GM23338 (cell line): Measurements from ENCODE around the gene SLC25A29. TPM values are rescaled to one million over a fixed set of nuclear protein-coding genes. Genes with fewer than 3 reads are reported as not detected.
"Not testable (repeated sequence)": the region's sequence is repeated elsewhere in the genome, so short reads cannot be mapped to it uniquely, and the experiment has no call there.

Experiments
- ATAC-seq: fragments of 200-7000 bp; cut with Tn5 transposase; 3 replicates; pipeline ENCODE4 v1.9.1; 2020
- DNase-seq: peaks from one replicate; pipeline ENCODE4 v3.0.0-alpha.2; 2015; ENCODE audit warnings: low spot score
- H2AFZ ChIP-seq: fragments of 200-600 bp; sonication (generic); 2 replicates; pipeline ENCODE4 v1.8.0; 2016; ENCODE audit warnings: antibody characterized with exemption, mild to moderate bottlenecking, moderate library complexity
- H3F3A ChIP-seq: fragments of 200-600 bp; sonication (generic); replicated peaks from 2 replicates; pipeline ENCODE4 v1.8.0; 2017; ENCODE audit warnings: antibody characterized with exemption, mixed run types, low read depth
- H3K27ac ChIP-seq: fragments of 200-600 bp; sonication (generic); 2 replicates; pipeline ENCODE4 v1.6.1; 2016; ENCODE audit warnings: low read depth
- H3K27me3 ChIP-seq: fragments of 200-600 bp; sonication (generic); 2 replicates; pipeline ENCODE4 v1.8.0; 2016; ENCODE audit warnings: mild to moderate bottlenecking, mixed run types, moderate library complexity; ENCODE audit not compliant: insufficient read depth
- H3K36me3 ChIP-seq: fragments of 200-600 bp; sonication (generic); 2 replicates; pipeline ENCODE4 v1.8.0; 2016; ENCODE audit warnings: mild to moderate bottlenecking; ENCODE audit not compliant: insufficient read depth
- H3K4me1 ChIP-seq: fragments of 200-600 bp; sonication (generic); 2 replicates; pipeline ENCODE4 v1.8.0; 2016; ENCODE audit warnings: mild to moderate bottlenecking, moderate library complexity; ENCODE audit not compliant: insufficient read depth
- H3K4me2 ChIP-seq: fragments of 200-600 bp; sonication (generic); 2 replicates; pipeline ENCODE4 v1.7.1; 2017; ENCODE audit warnings: mixed run types
- H3K4me3 ChIP-seq: fragments of 200-600 bp; sonication (generic); 2 replicates; pipeline ENCODE4 v1.6.1; 2016; ENCODE audit warnings: mixed run types
- H3K79me2 ChIP-seq: fragments of 200-600 bp; sonication (generic); replicated peaks from 2 replicates; pipeline ENCODE4 v1.8.0; 2017; ENCODE audit warnings: mild to moderate bottlenecking; ENCODE audit not compliant: insufficient read depth
- H3K9me2 ChIP-seq: fragments of 200-600 bp; sonication (generic); 2 replicates; pipeline ENCODE4 v1.8.0; 2017; ENCODE audit not compliant: insufficient read depth
- H4K20me1 ChIP-seq: fragments of 200-600 bp; sonication (generic); replicated peaks from 2 replicates; pipeline ENCODE4 v1.8.0; 2017; ENCODE audit warnings: mild to moderate bottlenecking; ENCODE audit not compliant: insufficient read depth
- H3K27ac Mint-ChIP-seq: 2 replicates; pipeline ENCODE4 v1.8.0; 2020; ENCODE audit warnings: inconsistent platforms, mild to moderate bottlenecking, moderate library complexity, mixed read lengths
- H3K27me3 Mint-ChIP-seq: 3 replicates; pipeline ENCODE4 v1.8.0; 2022; ENCODE audit warnings: low read depth, mild to moderate bottlenecking, moderate library complexity, mixed read lengths, inconsistent platforms; ENCODE audit not compliant: insufficient read depth, poor library complexity
- H3K36me3 Mint-ChIP-seq: 3 replicates; pipeline ENCODE4 v1.8.0; 2021; ENCODE audit warnings: low read depth, mild to moderate bottlenecking, inconsistent platforms, moderate library complexity, mixed read lengths
- H3K4me1 Mint-ChIP-seq: 3 replicates; pipeline ENCODE4 v1.8.0; 2020; ENCODE audit warnings: mild to moderate bottlenecking, inconsistent platforms, mixed read lengths
- H3K4me3 Mint-ChIP-seq: 3 replicates; pipeline ENCODE4 v1.8.0; 2021; ENCODE audit warnings: moderate library complexity, mild to moderate bottlenecking, inconsistent platforms, mixed read lengths
- H3K9me3 Mint-ChIP-seq: 3 replicates; pipeline ENCODE4 v1.8.0; 2020; ENCODE audit warnings: moderate library complexity, mild to moderate bottlenecking, inconsistent platforms, mixed read lengths
- NANOG ChIP-seq: IDR thresholded peaks from 2 replicates; pipeline ENCODE4 v1.6.1; 2016; ENCODE audit warnings: antibody characterized with exemption, borderline replicate concordance
- ZNF114 ChIP-seq: fragments of 250-450 bp; sonication (Bioruptor Pico); IDR thresholded peaks from 2 replicates; pipeline ENCODE4 v1.5.0; 2020; ENCODE audit warnings: mild to moderate bottlenecking, moderate library complexity
- ZNF331 ChIP-seq: fragments of 250-450 bp; sonication (Bioruptor Pico); IDR thresholded peaks from 2 replicates; pipeline ENCODE4 v1.5.0; 2020; ENCODE audit warnings: low read depth, mild to moderate bottlenecking, moderate library complexity
- polyA plus RNA-seq: library from polyadenylated mRNA; unstranded; fragments of >200 nt; fragmentation: Nextera tagmentation; extraction: Ambion mirVana; gene quantifications from 2 replicates; pipeline ENCODE4 v1.2.1, GENCODE V29; 2016
- total RNA-seq: library from RNA; depleted of rRNA; stranded (reverse); fragments of >200 nt; shearing (Covaris generic); gene quantifications from 2 replicates; pipeline ENCODE4 v1.2.3, GENCODE V29; 2014
- TF ChIP-seq, protein P1 (sequence below): fragments of 250-450 bp; sonication (Bioruptor Pico); IDR thresholded peaks from 2 replicates; pipeline ENCODE4 v1.5.0; 2020; ENCODE audit warnings: mild to moderate bottlenecking, moderate library complexity
- TF ChIP-seq, protein P2 (sequence below), 2 experiments: fragments of 200-600 bp in 1 of 2; sonication (generic) in 1 of 2; conservative IDR thresholded peaks; 2 replicates each; pipeline versions ENCODE4 v1.5.1 to v1.6.1; 2016 to 2017; ENCODE audit warnings: antibody characterized with exemption in 2 of 2, low read depth in 2 of 2, mild to moderate bottlenecking in 2 of 2, moderate library complexity in 1 of 2

SLC25A29 gene
- total and polyA plus RNA-seq, 2 experiments from 2014 or later, result 65.6 to 206 TPM

DNA sequence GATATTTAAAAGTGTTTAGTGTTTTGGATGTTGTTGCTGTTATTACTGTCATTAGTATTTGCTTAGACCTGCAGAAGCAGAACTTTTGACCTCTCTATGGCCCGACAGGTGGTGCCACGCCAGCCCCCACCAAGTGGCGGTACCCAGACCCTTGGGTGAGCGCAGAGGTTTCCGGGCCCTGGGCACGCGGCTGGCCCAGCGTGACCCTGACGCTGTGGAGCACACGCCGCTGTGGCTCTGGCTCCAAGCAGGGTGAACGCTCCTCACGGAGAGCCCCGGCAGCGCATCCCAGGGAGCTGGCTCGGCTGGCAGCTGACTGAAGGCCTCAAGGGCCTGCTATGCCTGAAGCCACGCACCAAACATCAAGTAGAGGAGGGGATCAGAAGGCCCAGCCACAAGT lies 39.5 kb upstream of the SLC25A29 start:
- no peak overlapping the region for H3K4me3 ChIP-seq

GRCh38 chr14:100344657-100345056 lies 38.4 kb upstream of the SLC25A29 start:
- DNase-seq, H3K9me2 ChIP-seq, H4K20me1 ChIP-seq, H3K79me2 ChIP-seq, H3K4me1 Mint-ChIP-seq, H3K27me3 ChIP-seq, H3K4me3 ChIP-seq, H3K27ac ChIP-seq, H3K4me1 ChIP-seq, H3K4me3 Mint-ChIP-seq, H2AFZ ChIP-seq, H3F3A ChIP-seq, H3K27ac Mint-ChIP-seq, H3K4me2 ChIP-seq, H3K27me3 Mint-ChIP-seq, ATAC-seq: not testable (repeated sequence)
- H3K36me3 Mint-ChIP-seq, result peaks cover 93% of the 10 kb centered on the region
- peaks cover 19% of the 10 kb centered on the region for H3K36me3 ChIP-seq
- peaks cover 10% of the 10 kb centered on the region for H3K9me3 Mint-ChIP-seq

More for the DNA sequence above, 39.5 kb upstream of the SLC25A29 start:
- Mint-ChIP-seq H3K27me3 (peaks cover 8% of the 10 kb centered on the region), H3K27ac (no peak overlapping the region), H3K4me3 (no peak overlapping the region), H3K9me3 (peaks cover 10% of the 10 kb centered on the region), H3K4me1 (no peaks in the 10 kb centered on the region; the same call in 2 of the 3 replicates), H3K36me3 (peaks cover 91% of the 10 kb centered on the region)
- Histone ChIP-seq H3K4me2 (no peak overlapping the region), H3K4me1 (no peaks in the 10 kb centered on the region), H3K9me2 (no peaks in the 10 kb centered on the region), H3K27me3 (no peaks in the 10 kb centered on the region), H3K79me2 (no peaks in the 10 kb centered on the region), H3K36me3 (peaks cover 24% of the 10 kb centered on the region), H3F3A (no peaks in the 10 kb centered on the region), H2AFZ (no peak overlapping the region), H4K20me1 (no peaks in the 10 kb centered on the region), H3K27ac (no peak overlapping the region)
- DNase-seq (no peak), ATAC-seq (no peak)
- TF ChIP-seq, protein P1, sequence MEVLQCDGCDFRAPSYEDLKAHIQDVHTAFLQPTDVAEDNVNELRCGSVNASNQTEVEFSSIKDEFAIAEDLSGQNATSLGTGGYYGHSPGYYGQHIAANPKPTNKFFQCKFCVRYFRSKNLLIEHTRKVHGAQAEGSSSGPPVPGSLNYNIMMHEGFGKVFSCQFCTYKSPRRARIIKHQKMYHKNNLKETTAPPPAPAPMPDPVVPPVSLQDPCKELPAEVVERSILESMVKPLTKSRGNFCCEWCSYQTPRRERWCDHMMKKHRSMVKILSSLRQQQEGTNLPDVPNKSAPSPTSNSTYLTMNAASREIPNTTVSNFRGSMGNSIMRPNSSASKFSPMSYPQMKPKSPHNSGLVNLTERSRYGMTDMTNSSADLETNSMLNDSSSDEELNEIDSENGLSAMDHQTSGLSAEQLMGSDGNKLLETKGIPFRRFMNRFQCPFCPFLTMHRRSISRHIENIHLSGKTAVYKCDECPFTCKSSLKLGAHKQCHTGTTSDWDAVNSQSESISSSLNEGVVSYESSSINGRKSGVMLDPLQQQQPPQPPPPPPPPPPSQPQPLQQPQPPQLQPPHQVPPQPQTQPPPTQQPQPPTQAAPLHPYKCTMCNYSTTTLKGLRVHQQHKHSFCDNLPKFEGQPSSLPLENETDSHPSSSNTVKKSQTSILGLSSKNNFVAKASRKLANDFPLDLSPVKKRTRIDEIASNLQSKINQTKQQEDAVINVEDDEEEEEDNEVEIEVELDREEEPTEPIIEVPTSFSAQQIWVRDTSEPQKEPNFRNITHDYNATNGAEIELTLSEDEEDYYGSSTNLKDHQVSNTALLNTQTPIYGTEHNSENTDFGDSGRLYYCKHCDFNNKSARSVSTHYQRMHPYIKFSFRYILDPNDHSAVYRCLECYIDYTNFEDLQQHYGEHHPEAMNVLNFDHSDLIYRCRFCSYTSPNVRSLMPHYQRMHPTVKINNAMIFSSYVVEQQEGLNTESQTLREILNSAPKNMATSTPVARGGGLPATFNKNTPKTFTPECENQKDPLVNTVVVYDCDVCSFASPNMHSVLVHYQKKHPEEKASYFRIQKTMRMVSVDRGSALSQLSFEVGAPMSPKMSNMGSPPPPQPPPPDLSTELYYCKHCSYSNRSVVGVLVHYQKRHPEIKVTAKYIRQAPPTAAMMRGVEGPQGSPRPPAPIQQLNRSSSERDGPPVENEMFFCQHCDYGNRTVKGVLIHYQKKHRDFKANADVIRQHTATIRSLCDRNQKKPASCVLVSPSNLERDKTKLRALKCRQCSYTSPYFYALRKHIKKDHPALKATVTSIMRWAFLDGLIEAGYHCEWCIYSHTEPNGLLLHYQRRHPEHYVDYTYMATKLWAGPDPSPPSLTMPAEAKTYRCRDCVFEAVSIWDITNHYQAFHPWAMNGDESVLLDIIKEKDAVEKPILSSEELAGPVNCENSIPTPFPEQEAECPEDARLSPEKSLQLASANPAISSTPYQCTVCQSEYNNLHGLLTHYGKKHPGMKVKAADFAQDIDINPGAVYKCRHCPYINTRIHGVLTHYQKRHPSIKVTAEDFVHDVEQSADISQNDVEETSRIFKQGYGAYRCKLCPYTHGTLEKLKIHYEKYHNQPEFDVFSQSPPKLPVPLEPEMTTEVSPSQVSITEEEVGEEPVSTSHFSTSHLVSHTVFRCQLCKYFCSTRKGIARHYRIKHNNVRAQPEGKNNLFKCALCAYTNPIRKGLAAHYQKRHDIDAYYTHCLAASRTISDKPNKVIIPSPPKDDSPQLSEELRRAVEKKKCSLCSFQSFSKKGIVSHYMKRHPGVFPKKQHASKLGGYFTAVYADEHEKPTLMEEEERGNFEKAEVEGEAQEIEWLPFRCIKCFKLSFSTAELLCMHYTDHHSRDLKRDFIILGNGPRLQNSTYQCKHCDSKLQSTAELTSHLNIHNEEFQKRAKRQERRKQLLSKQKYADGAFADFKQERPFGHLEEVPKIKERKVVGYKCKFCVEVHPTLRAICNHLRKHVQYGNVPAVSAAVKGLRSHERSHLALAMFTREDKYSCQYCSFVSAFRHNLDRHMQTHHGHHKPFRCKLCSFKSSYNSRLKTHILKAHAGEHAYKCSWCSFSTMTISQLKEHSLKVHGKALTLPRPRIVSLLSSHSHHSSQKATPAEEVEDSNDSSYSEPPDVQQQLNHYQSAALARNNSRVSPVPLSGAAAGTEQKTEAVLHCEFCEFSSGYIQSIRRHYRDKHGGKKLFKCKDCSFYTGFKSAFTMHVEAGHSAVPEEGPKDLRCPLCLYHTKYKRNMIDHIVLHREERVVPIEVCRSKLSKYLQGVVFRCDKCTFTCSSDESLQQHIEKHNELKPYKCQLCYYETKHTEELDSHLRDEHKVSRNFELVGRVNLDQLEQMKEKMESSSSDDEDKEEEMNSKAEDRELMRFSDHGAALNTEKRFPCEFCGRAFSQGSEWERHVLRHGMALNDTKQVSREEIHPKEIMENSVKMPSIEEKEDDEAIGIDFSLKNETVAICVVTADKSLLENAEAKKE, result no peak
- TF ChIP-seq, protein P2, sequence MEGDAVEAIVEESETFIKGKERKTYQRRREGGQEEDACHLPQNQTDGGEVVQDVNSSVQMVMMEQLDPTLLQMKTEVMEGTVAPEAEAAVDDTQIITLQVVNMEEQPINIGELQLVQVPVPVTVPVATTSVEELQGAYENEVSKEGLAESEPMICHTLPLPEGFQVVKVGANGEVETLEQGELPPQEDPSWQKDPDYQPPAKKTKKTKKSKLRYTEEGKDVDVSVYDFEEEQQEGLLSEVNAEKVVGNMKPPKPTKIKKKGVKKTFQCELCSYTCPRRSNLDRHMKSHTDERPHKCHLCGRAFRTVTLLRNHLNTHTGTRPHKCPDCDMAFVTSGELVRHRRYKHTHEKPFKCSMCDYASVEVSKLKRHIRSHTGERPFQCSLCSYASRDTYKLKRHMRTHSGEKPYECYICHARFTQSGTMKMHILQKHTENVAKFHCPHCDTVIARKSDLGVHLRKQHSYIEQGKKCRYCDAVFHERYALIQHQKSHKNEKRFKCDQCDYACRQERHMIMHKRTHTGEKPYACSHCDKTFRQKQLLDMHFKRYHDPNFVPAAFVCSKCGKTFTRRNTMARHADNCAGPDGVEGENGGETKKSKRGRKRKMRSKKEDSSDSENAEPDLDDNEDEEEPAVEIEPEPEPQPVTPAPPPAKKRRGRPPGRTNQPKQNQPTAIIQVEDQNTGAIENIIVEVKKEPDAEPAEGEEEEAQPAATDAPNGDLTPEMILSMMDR (conservative IDR thresholded peaks at IDR 0.05; ENCODE audit: low read depth in 2 of 2), result no peak
- no peak for TF ChIP-seq ZNF114 (CRISPR knock-in tag)
- no peak for TF ChIP-seq NANOG
- TF ChIP-seq ZNF331, result no peak

GRCh38 chr14:100342826-100343225 lies 36.6 kb upstream of the SLC25A29 start:
- not testable (repeated sequence) for H3K4me1 ChIP-seq

More at GRCh38 chr14:100342826-100343225, 36.6 kb upstream of the SLC25A29 start:
- not testable (repeated sequence) for H3K4me3 ChIP-seq, H3K27ac Mint-ChIP-seq, DNase-seq, H3K79me2 ChIP-seq, H3K9me2 ChIP-seq, H3F3A ChIP-seq, ATAC-seq, H3K27ac ChIP-seq, H3K4me1 Mint-ChIP-seq, H3K27me3 Mint-ChIP-seq, H2AFZ ChIP-seq, H3K4me3 Mint-ChIP-seq, H3K4me2 ChIP-seq, H3K27me3 ChIP-seq, H4K20me1 ChIP-seq
- Mint-ChIP-seq H3K36me3 (peaks cover 92% of the 10 kb centered on the region), H3K9me3 (peaks cover 10% of the 10 kb centered on the region)
- H3K36me3 ChIP-seq, result peaks cover 30% of the 10 kb centered on the region
